SJSA1 (cell line): Measurements from ENCODE around the gene AKAP8. TPM values are rescaled to one million over a fixed set of nuclear protein-coding genes. Genes with fewer than 3 reads are reported as not detected.
A peak's percentile ranks its signal among the peaks of the same experiment; 100 is the strongest.

ENCODE experiments used
- DNase-seq, 2 experiments: peaks; one replicate each; pipeline ENCODE4 v3.0.0-alpha.2; 2015 to 2020; ENCODE audit warnings: low spot score in 2 of 2, low read depth in 1 of 2
- H3K27ac ChIP-seq: fragments of 250-450 bp; sonication (Bioruptor Pico); 2 replicates; pipeline ENCODE4 v1.5.1; 2020; ENCODE audit warnings: mild to moderate bottlenecking, moderate library complexity
- H3K27me3 ChIP-seq: fragments of 250-450 bp; sonication (Bioruptor Pico); replicated peaks from 2 replicates; pipeline ENCODE4 v1.5.1; 2020; ENCODE audit warnings: mild to moderate bottlenecking, moderate library complexity
- H3K36me3 ChIP-seq: fragments of 250-450 bp; sonication (Bioruptor Pico); 2 replicates; pipeline ENCODE4 v1.5.1; 2020; ENCODE audit warnings: mild to moderate bottlenecking
- H3K4me1 ChIP-seq: fragments of 250-450 bp; sonication (Bioruptor Pico); replicated peaks from 2 replicates; pipeline ENCODE4 v1.6.1; 2021; ENCODE audit warnings: mild to moderate bottlenecking
- H3K4me3 ChIP-seq: fragments of 250-450 bp; sonication (Bioruptor Pico); 2 replicates; pipeline ENCODE4 v1.5.1; 2020; ENCODE audit warnings: mild to moderate bottlenecking
- H3K9me3 ChIP-seq: fragments of 250-450 bp; sonication (Bioruptor Pico); replicated peaks from 2 replicates; pipeline ENCODE4 v1.5.1; 2020; ENCODE audit warnings: mild to moderate bottlenecking
- total RNA-seq: library from RNA; depleted of rRNA; stranded (reverse); fragments of >200 nt; shearing (Covaris generic); gene quantifications from 2 replicates; pipeline ENCODE4 v1.2.3, GENCODE V29; 2014; rRNA removed

The AKAP8 gene
- 10.9 and 27.5 TPM in 2 replicates for total RNA-seq

DNA sequence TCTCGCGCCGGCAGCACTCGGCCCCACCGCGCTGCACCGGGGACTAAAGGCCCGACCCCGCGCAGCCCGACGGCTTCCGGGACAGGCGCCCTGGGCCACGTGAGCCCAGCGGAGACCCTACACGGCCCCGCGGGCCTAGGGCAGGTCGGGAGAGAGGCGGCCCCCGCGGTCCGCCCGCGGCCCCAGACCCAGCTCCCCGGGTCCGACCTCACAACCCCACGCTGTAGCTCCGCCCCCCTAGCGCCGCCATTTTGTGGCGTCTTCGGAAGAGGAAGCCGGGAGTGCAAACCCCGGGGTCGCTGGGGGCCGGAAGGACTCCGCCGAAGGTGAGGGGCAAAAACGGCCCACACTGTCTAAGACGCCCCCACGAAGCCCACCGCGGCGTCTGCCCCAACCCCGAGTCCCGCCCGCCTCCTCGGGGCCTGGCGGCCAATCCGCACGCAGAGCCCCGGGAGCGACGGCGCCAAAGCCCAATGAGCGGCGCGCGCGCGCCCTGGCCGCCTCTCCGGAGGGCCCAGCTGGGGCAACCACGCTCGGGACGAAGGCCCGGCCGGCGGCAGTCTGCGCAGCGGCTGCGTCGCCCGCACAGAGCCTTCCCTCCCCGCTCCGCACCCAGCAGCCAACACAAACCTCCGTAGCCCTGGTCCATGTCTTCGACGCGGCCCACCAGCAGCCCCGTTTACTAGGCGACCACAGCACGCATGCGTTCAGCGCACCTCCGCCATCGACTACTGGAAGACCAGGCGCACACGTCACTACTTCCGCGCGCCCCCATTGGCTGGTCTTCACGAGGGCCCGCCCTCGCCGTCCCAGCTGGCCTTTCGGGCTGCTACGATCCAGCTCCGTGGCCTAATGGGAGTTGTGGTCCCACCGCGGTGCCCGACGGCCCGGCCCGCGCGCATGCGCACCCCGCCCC, at the start of gene AKAP8:
AKAP8 (minus strand) TSS at position 705 of the 916 bp plus-strand sequence; CDS start at position 649, 56 bp downstream.
- Histone ChIP-seq H3K4me1 (peaks cover 26% of the 10 kb centered on the region), H3K9me3 (no peaks in the 10 kb centered on the region), H3K36me3 (peaks cover 54% of the 10 kb centered on the region), H3K4me3 (peak within 1 kb of the TSS; percentile 97), H3K27ac (peak within 1 kb of the TSS; percentile 93), H3K27me3 (no peaks in the 10 kb centered on the region)
- DNase-seq = peak; percentile 98 to 99

DNA sequence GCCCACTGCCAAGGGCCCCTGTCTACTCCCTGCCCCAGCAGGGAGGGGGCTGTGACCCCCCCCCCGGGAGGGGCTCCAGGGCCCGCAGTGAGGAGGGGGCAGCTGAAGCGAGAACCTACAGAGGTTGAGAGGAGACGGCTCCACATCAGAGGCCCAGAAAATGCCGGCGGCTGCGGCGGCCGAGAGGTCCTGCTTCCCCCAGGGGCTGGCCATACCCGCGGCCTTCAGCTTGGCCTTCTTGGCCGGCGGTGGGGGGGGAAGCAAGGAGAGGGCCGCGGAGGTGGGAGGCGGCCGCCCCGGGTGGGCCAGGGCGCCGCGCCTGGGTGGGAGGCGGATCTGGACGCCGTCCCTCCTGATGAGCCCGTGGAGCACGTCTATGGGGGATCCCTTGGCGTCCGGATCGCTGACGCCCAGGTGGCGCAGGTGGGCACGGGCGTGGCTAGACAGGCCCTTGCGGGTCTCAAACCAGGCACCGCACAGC, 48.4 kb upstream of the AKAP8 start:
- Histone ChIP-seq H3K27me3 (no peaks in the 10 kb centered on the region), H3K9me3 (no peaks in the 10 kb centered on the region; the same call in 1 of the 2 replicates), H3K4me1 (peaks cover 15% of the 10 kb centered on the region), H3K27ac (no peak overlapping the region), H3K36me3 (peaks cover 84% of the 10 kb centered on the region), H3K4me3 (no peak overlapping the region)
- DNase-seq = no peak

DNA sequence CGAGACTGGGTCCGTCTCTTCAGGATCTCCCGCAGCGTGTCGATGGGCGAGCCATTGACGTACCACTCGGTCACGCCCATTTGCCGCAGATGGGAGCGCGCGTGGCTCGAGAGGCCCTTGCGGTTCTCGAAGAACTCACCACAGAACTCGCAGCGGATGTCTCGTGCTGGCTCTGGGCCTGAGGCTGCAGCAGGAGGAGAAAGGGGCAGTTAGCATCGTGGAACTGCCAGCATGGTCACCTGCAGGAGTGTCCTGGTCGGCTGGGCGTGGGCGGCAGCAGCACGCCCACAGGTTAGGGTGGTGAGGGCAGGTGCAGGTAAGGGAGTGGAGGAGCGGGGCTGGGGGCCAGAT, 47.7 kb upstream of the AKAP8 start:
- DNase-seq = no peak
- peaks cover 15% of the 10 kb centered on the region for H3K4me1 ChIP-seq
- H3K4me3 ChIP-seq = no peak overlapping the region
- H3K36me3 ChIP-seq = peaks cover 89% of the 10 kb centered on the region
- no peaks in the 10 kb centered on the region for H3K27me3 ChIP-seq
- no peak overlapping the region for H3K27ac ChIP-seq
- H3K9me3 ChIP-seq = no peaks in the 10 kb centered on the region; the same call in 1 of the 2 replicates

DNA sequence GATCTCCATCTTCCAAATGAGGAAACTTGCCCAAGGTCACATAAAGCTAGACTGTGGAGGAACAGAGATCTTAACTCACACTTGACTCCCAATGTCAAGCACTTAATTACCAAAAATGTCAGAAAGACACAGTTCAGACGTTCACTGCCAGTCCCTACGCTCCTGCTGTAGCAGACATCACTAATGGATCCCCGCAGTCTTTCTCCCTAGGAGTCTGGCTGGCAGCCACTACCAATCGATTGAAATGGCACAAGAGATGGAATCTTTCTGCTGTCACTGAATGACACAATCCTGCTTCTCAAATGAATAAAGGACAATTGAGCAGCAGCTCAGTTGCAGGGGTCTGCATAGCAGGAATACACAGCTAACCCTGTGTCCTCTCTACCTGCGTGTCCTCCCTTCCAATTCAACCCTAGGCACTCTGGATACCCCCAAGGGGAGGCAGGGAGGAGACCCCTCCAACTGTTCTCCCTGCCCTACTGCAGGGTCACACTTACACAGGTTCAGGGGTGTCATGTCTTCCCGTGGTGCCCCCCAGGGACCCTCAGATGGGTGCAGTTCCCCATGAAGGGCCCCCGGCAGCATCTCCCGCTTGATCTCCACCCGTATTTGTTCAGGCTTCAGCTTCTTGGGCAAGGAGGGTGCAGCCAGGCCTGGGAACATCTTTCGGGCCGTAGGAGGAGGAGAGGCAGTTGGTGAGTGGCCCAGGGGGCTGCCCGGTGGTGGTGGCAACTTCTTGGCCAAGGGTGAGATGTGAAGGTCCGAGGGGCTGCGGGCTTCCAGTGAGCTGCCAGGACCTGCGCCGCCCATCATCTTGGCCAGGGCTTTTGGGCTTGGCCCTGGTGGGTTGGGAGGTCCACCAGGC, 47.1 kb upstream of the AKAP8 start:
- Histone ChIP-seq H3K36me3 (peaks cover 86% of the 10 kb centered on the region), H3K27me3 (no peaks in the 10 kb centered on the region), H3K27ac (no peak overlapping the region), H3K4me1 (peaks cover 14% of the 10 kb centered on the region), H3K9me3 (no peaks in the 10 kb centered on the region; the same call in 1 of the 2 replicates), H3K4me3 (no peak overlapping the region)
- no peak for DNase-seq

GRCh38 chr19:15425321-15425950, 45.8 kb upstream of the AKAP8 start:
- no peak overlapping the region for H3K4me3 ChIP-seq
- H3K9me3 ChIP-seq = no peaks in the 10 kb centered on the region; the same call in 1 of the 2 replicates
- H3K36me3 ChIP-seq = peaks cover 83% of the 10 kb centered on the region
- H3K4me1 ChIP-seq = peaks cover 1% of the 10 kb centered on the region; the same call in 1 of the 2 replicates
- no peaks in the 10 kb centered on the region for H3K27me3 ChIP-seq
- H3K27ac ChIP-seq = no peak overlapping the region
- DNase-seq = no peak

GRCh38 chr19:15424692-15425272, 45.2 kb upstream of the AKAP8 start:
- H3K36me3 ChIP-seq = peaks cover 79% of the 10 kb centered on the region

DNA sequence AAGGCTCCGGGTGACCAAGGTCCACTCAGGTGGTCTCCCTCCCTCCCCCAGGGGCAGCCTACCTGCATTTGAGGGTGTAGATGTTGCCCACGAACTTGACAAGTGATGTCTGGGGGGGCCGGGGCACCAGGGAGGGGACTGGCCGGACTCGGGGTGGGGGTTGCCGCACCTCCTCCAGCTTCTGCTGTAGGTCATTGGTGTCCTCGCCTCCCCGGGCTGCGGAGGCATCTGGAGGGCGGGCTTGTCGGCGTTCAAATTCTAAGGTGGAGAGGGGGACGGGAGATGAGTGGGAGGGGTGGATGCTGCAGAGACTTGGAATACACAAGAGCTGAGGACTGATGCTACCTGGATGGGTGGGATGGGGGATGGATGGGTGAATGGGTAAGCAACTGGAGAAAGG, 44.5 kb upstream of the AKAP8 start:
- H3K27me3 ChIP-seq = no peaks in the 10 kb centered on the region
- peaks cover 72% of the 10 kb centered on the region for H3K36me3 ChIP-seq
- H3K4me3 ChIP-seq = no peak overlapping the region
- no peak overlapping the region for H3K27ac ChIP-seq
- no peaks in the 10 kb centered on the region; the same call in 1 of the 2 replicates for H3K9me3 ChIP-seq
- DNase-seq = no peak
- H3K4me1 ChIP-seq = peaks cover 4% of the 10 kb centered on the region

More at GRCh38 chr19:15424692-15425272, 45.2 kb upstream of the AKAP8 start:
- Histone ChIP-seq H3K27me3 (no peaks in the 10 kb centered on the region), H3K9me3 (no peaks in the 10 kb centered on the region; the same call in 1 of the 2 replicates), H3K27ac (no peak overlapping the region), H3K4me1 (no peaks in the 10 kb centered on the region), H3K4me3 (no peak overlapping the region)
- DNase-seq = no peak

GRCh38 chr19:15423130-15423529, 43.5 kb upstream of the AKAP8 start:
- Histone ChIP-seq H3K36me3 (peaks cover 68% of the 10 kb centered on the region), H3K4me1 (peaks cover 4% of the 10 kb centered on the region), H3K27ac (no peak overlapping the region), H3K9me3 (no peaks in the 10 kb centered on the region; the same call in 1 of the 2 replicates), H3K27me3 (no peaks in the 10 kb centered on the region), H3K4me3 (no peak overlapping the region)
- DNase-seq = no peak

- H3K27ac ChIP-seq = no peak overlapping the region
- H3K4me1 ChIP-seq = peaks cover 5% of the 10 kb centered on the region
- H3K9me3 ChIP-seq = no peaks in the 10 kb centered on the region; the same call in 1 of the 2 replicates
- H3K4me3 ChIP-seq = no peak overlapping the region
- H3K27me3 ChIP-seq = no peaks in the 10 kb centered on the region
- DNase-seq = no peak
- peaks cover 66% of the 10 kb centered on the region for H3K36me3 ChIP-seq
Observed at GRCh38 chr19:15422296-15423075, 42.9 kb upstream of the AKAP8 start.

GRCh38 chr19:15421721-15422260, 42.2 kb upstream of the AKAP8 start:
- H3K36me3 ChIP-seq = peaks cover 66% of the 10 kb centered on the region
- H3K9me3 ChIP-seq = no peaks in the 10 kb centered on the region; the same call in 1 of the 2 replicates
- H3K4me3 ChIP-seq = no peak overlapping the region
- no peak for DNase-seq
- peaks cover 12% of the 10 kb centered on the region for H3K4me1 ChIP-seq
- H3K27ac ChIP-seq = no peak overlapping the region
- H3K27me3 ChIP-seq = no peaks in the 10 kb centered on the region

GRCh38 chr19:15421136-15421695, 41.6 kb upstream of the AKAP8 start:
- Histone ChIP-seq H3K27ac (no peak overlapping the region), H3K36me3 (peaks cover 66% of the 10 kb centered on the region), H3K4me3 (no peak overlapping the region), H3K27me3 (no peaks in the 10 kb centered on the region), H3K4me1 (peaks cover 15% of the 10 kb centered on the region), H3K9me3 (no peaks in the 10 kb centered on the region; the same call in 1 of the 2 replicates)
- no peak for DNase-seq
